GM21717 (cell line): ENCODE data around the gene ZFAND2A.
"Not testable (repeated sequence)": the region's sequence is repeated elsewhere in the genome, so short reads cannot be mapped to it uniquely, and the experiment has no call there.

ENCODE experiments used
- ATAC-seq: cut with Tn5 transposase; IDR thresholded peaks from one replicate; pipeline ENCODE4 v1.9.1; 2021; ENCODE audit warnings: mild to moderate bottlenecking, moderate library complexity; ENCODE audit not compliant: unreplicated experiment

The ZFAND2A gene

GRCh38 chr7:1175967-1176851, 16.2 kb upstream of the ZFAND2A start:
- no peak for ATAC-seq

- ATAC-seq = no peak
These were observed 15.6 kb upstream of the ZFAND2A start for GRCh38 chr7:1175597-1175966.

GRCh38 chr7:1174881-1175596, 15.0 kb upstream of the ZFAND2A start:
- no peak for ATAC-seq

GRCh38 chr7:1174002-1174401, 14.0 kb upstream of the ZFAND2A start:
- no peak for ATAC-seq

- ATAC-seq = no peak
These were observed 12.9 kb upstream of the ZFAND2A start for GRCh38 chr7:1172666-1173523.

GRCh38 chr7:1171516-1171915, 11.5 kb upstream of the ZFAND2A start:
- ATAC-seq = not testable (repeated sequence)

GRCh38 chr7:1170741-1171501, 10.9 kb upstream of the ZFAND2A start:
- ATAC-seq = no peak

- ATAC-seq = peak; percentile 73
These were observed 9.7 kb upstream of the ZFAND2A start for GRCh38 chr7:1169409-1170368.

GRCh38 chr7:1168422-1168821, 8.4 kb upstream of the ZFAND2A start:
- no peak for ATAC-seq

GRCh38 chr7:1164436-1164835, 4.4 kb upstream of the ZFAND2A start:
- no peak for ATAC-seq

- ATAC-seq = no peak
These were observed 3.1 kb upstream of the ZFAND2A start for GRCh38 chr7:1163121-1163520.

- ATAC-seq = no peak
These were observed 650 bp upstream of the ZFAND2A start for GRCh38 chr7:1160670-1161021.

GRCh38 chr7:1159231-1159630, 765 bp downstream of the ZFAND2A start:
- not testable (repeated sequence) for ATAC-seq

GRCh38 chr7:1158203-1159126, 1.5 kb downstream of the ZFAND2A start:
- no peak for ATAC-seq

- ATAC-seq = no peak
These were observed 3.0 kb downstream of the ZFAND2A start for GRCh38 chr7:1156782-1157535.

GRCh38 chr7:1155818-1156781, 3.9 kb downstream of the ZFAND2A start:
- not testable (repeated sequence) for ATAC-seq
